Coronary artery (tissue), 2 donors: ENCODE data around the gene ELF5.

ENCODE experiments used
- DNase-seq: peaks from one replicate; pipeline ENCODE4 v3.0.0-alpha.2; 2017; ENCODE audit warnings: low spot score
- H3K27ac ChIP-seq, 2 donors: fragments of 200-600 bp; sonication (generic); one replicate each; pipeline ENCODE4 v1.5.1; 2016 to 2019
- H3K4me3 ChIP-seq: fragments of 200-600 bp; sonication (generic); 2 replicates; pipeline ENCODE4 v1.5.1; 2016; ENCODE audit warnings: mild to moderate bottlenecking, moderate library complexity
- TF ChIP-seq, protein P1 (sequence below): fragments of 200-600 bp; sonication (generic); IDR thresholded peaks from one replicate; pipeline ENCODE4 v1.5.1; 2019; ENCODE audit warnings: antibody characterized with exemption

The ELF5 gene

DNA sequence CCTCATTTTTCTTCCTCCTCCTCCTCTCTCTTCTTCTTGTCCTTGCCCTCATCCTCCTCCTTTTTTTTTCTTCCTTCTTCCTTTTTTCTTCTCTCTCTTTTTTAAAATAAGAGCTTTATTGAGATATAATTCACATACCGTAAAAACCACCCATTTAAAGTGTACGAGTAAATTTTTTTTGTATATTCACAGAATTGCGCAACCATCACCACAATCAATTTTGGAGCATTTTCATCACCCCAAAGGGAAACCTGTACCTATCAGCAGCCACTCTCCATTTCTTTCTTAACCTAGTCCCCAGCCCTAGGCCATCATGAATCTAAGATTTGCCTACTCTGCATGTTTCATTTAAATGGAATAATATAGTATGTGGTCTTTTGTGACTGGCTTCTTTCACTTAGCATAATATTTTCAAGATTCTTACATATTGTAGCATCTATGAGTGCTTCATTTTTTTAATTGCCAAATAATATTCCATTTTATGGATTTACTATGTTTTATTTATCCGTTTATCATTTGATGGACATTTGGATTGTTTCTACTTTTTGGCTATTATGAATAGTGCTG is 39.9 kb downstream of the ELF5 start:
- H3K27ac ChIP-seq, result no peak overlapping the region
- TF ChIP-seq, protein P1, sequence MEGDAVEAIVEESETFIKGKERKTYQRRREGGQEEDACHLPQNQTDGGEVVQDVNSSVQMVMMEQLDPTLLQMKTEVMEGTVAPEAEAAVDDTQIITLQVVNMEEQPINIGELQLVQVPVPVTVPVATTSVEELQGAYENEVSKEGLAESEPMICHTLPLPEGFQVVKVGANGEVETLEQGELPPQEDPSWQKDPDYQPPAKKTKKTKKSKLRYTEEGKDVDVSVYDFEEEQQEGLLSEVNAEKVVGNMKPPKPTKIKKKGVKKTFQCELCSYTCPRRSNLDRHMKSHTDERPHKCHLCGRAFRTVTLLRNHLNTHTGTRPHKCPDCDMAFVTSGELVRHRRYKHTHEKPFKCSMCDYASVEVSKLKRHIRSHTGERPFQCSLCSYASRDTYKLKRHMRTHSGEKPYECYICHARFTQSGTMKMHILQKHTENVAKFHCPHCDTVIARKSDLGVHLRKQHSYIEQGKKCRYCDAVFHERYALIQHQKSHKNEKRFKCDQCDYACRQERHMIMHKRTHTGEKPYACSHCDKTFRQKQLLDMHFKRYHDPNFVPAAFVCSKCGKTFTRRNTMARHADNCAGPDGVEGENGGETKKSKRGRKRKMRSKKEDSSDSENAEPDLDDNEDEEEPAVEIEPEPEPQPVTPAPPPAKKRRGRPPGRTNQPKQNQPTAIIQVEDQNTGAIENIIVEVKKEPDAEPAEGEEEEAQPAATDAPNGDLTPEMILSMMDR, result no peak

GRCh38 chr11:34468209-34468841 is 45.3 kb downstream of the ELF5 start:
- TF ChIP-seq, protein P1, result no peak
- H3K27ac ChIP-seq, result no peak overlapping the region
- DNase-seq, result no peak
- no peak overlapping the region for H3K4me3 ChIP-seq

More for the DNA sequence above, 39.9 kb downstream of the ELF5 start:
- DNase-seq, result no peak
- no peak overlapping the region for H3K4me3 ChIP-seq

DNA sequence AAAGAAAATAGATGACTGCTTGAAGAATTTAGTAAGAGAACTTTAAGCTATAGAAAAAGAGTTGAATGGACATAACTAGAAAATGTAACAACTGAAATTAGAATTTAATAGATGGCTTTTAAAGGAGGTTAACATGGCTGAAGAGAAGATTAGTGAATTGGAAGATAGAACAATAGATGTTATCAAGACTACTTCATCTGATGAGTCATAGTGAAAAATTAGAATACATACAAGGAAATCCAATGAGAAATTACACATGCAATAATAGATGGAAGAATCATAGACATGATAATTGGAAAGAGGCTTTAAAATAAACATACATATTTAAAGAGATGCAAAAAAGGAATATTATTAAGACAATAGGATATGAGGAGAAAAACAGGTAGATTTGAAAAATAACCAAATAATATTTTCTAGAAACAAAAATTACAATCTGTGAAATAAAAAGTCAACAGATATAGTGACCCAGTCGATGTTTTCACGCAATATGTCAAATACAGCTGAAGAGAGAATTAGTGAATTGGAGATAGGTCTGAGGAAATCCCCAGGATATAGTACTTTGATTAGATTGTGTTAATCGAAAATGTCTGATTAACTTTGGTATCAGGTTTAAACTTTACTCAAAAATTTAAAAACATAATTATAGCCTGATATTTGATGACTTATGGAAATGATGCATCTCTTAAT is 46.6 kb downstream of the ELF5 start:
- H3K27ac ChIP-seq, result no peak overlapping the region
- TF ChIP-seq, protein P1, result no peak
- no peak for DNase-seq
- no peak overlapping the region for H3K4me3 ChIP-seq

GRCh38 chr11:34464591-34465051 is 49.0 kb downstream of the ELF5 start:
- TF ChIP-seq, protein P1, result no peak

DNA sequence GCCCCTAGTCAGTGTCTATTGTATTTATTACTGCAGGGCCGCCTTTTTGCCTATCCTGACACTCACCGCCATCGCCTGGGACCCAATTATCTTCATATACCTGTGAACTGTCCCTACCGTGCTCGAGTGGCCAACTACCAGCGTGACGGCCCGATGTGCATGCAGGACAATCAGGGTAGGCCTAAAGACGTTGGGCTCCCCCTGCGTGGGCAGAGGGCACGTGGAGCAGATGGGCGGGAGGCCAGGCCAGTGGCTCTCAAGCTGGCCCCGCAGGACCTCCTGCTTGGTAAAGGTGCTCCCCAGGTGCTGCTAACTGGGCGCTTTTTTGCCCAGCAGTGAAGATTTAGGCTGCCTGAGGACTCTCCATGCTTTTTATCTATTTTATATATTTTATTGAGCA is 52.4 kb downstream of the ELF5 start:
- no peak overlapping the region for H3K27ac ChIP-seq
- TF ChIP-seq, protein P1, result no peak
- no peak overlapping the region for H3K4me3 ChIP-seq
- DNase-seq, result no peak

More at GRCh38 chr11:34464591-34465051, 49.0 kb downstream of the ELF5 start:
- no peak overlapping the region for H3K27ac ChIP-seq
- DNase-seq, result no peak
- H3K4me3 ChIP-seq, result no peak overlapping the region

GRCh38 chr11:34460278-34460677 is 53.3 kb downstream of the ELF5 start:
- no peak overlapping the region for H3K27ac ChIP-seq
- TF ChIP-seq, protein P1, result no peak
- H3K4me3 ChIP-seq, result no peak overlapping the region
- DNase-seq, result no peak
